A673 (cell line): Measurements from ENCODE around the gene RTN4RL1. TPM values are rescaled to one million over a fixed set of nuclear protein-coding genes. Genes with fewer than 3 reads are reported as not detected.

ENCODE experiments used
- BruUV-seq: library from RNA; stranded (reverse); fragments of 400-500 nt; replicated peaks from 2 replicates; lab custom pipeline; 2021; lab: Mats Ljungman, UMichigan
- CTCF ChIA-PET: fragments of 300-600 bp; sonication (Branson Sonifier 250); formaldehyde crosslinking; loops from one replicate; lab custom pipeline; 2022; ENCODE audit warnings: antibody characterized with exemption; lab: Charles Lee
- POLR2A ChIA-PET: fragments of 300-600 bp; sonication (Branson Sonifier 250); formaldehyde crosslinking; loops from one replicate; lab custom pipeline; 2022; ENCODE audit warnings: antibody characterized with exemption; ENCODE audit not compliant: low non-redundant PET; lab: Charles Lee
- DNase-seq: peaks from one replicate; pipeline ENCODE4 v3.0.0-alpha.2; 2015; ENCODE audit warnings: low spot score
- H3K27ac ChIP-seq: fragments of 200-600 bp; sonication (generic); 2 replicates; pipeline ENCODE4 v1.5.1; 2016; ENCODE audit warnings: mixed run types, low read depth, mild to moderate bottlenecking, mixed read lengths, antibody characterized with exemption, low read length; ENCODE audit not compliant: poor library complexity, severe bottlenecking
- H3K27me3 ChIP-seq: fragments of 200-600 bp; sonication (generic); replicated peaks from 2 replicates; pipeline ENCODE4 v1.6.1; 2017; ENCODE audit warnings: mixed run types, low read depth, mild to moderate bottlenecking, mixed read lengths, antibody characterized with exemption, low read length; ENCODE audit not compliant: insufficient read depth, poor library complexity
- H3K36me3 ChIP-seq: fragments of 200-600 bp; sonication (generic); 2 replicates; pipeline ENCODE4 v1.6.1; 2016; ENCODE audit warnings: mixed run types, mild to moderate bottlenecking, mixed read lengths, antibody characterized with exemption, low read length; ENCODE audit not compliant: insufficient read depth, poor library complexity, severe bottlenecking
- H3K4me1 ChIP-seq: fragments of 200-600 bp; sonication (generic); 2 replicates; pipeline ENCODE4 v1.6.1; 2017; ENCODE audit warnings: mixed run types, mild to moderate bottlenecking, mixed read lengths, antibody characterized with exemption, low read length; ENCODE audit not compliant: insufficient read depth, poor library complexity, severe bottlenecking
- H3K4me3 ChIP-seq: fragments of 200-600 bp; sonication (generic); 2 replicates; pipeline ENCODE4 v1.5.1; 2016; ENCODE audit warnings: low read depth, mixed run types, mild to moderate bottlenecking, mixed read lengths, low read length; ENCODE audit not compliant: poor library complexity, severe bottlenecking
- H3K9me3 ChIP-seq: fragments of 200-600 bp; sonication (generic); 2 replicates; pipeline ENCODE4 v1.6.1; 2016; ENCODE audit warnings: mixed run types, low read depth, mild to moderate bottlenecking, mixed read lengths, antibody characterized with exemption, low read length; ENCODE audit not compliant: poor library complexity, severe bottlenecking
- EZH2 ChIP-seq: fragments of 200-600 bp; sonication (generic); IDR thresholded peaks from 2 replicates; pipeline ENCODE4 v1.6.1; 2017; ENCODE audit warnings: borderline replicate concordance, low read depth, mild to moderate bottlenecking, mixed read lengths, antibody characterized with exemption, low read length; ENCODE audit not compliant: poor library complexity, severe bottlenecking
- intact Hi-C: fragments of 100-400 bp; cut with micrococcal nuclease; formaldehyde crosslinking; loops from one replicate; pipeline ENCODE4 v1.10.0; 2022; ENCODE audit not compliant: unreplicated experiment
- total RNA-seq: library from RNA; stranded (reverse); gene quantifications from 2 replicates; pipeline ENCODE4 v1.2.3, GENCODE V29; 2021
- TF ChIP-seq, protein P1 (sequence below): fragments of 300-800, 200-600 bp; sonication (generic); conservative IDR thresholded peaks from 2 replicates; pipeline ENCODE4 v1.5.1; 2017; ENCODE audit warnings: low read depth, mild to moderate bottlenecking, antibody characterized with exemption, low read length, moderate library complexity, mixed read lengths

The RTN4RL1 gene
- total RNA-seq, 1 experiment from 2014 or later, result 0.80 TPM

DNA sequence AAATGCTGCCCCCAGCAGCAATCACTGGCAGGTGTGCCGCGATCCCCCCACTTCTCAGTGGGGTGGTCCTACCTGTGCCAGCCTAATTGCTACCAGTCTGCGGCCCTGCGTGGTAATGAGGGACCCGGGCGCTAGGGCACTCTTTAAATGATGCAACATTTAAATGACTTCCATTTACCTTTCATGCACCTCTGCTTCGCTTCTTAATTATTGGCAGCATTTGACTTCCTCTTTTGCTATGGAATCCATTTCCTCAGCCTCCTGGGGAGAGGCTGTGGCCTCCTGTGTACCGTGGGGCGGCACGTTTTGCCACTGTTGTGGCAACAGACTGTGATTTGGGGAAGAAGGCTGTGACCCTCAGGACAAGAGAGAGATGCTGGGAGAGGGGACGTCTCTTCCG lies 109.2 kb downstream of the RTN4RL1 start:
- BruUV-seq, result no TSS peak
- no peaks in the 10 kb centered on the region for H3K27me3 ChIP-seq
- no peaks in the 10 kb centered on the region for H3K36me3 ChIP-seq
- TF ChIP-seq, protein P1, sequence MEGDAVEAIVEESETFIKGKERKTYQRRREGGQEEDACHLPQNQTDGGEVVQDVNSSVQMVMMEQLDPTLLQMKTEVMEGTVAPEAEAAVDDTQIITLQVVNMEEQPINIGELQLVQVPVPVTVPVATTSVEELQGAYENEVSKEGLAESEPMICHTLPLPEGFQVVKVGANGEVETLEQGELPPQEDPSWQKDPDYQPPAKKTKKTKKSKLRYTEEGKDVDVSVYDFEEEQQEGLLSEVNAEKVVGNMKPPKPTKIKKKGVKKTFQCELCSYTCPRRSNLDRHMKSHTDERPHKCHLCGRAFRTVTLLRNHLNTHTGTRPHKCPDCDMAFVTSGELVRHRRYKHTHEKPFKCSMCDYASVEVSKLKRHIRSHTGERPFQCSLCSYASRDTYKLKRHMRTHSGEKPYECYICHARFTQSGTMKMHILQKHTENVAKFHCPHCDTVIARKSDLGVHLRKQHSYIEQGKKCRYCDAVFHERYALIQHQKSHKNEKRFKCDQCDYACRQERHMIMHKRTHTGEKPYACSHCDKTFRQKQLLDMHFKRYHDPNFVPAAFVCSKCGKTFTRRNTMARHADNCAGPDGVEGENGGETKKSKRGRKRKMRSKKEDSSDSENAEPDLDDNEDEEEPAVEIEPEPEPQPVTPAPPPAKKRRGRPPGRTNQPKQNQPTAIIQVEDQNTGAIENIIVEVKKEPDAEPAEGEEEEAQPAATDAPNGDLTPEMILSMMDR, result no peak
- TF ChIP-seq EZH2, result no peak
- H3K27ac ChIP-seq, result no peak overlapping the region
- POLR2A ChIA-PET, result no interaction called here
- CTCF ChIA-PET, result interaction anchor here (0.7 kb wide), 1 partner anchor 12 kb away, joined by 6 read pairs; no protein-coding TSS in a partner anchor
- no peaks in the 10 kb centered on the region for H3K9me3 ChIP-seq
- no peak overlapping the region for H3K4me3 ChIP-seq
- intact Hi-C loops, result no loop called here
- DNase-seq, result no peak
- H3K4me1 ChIP-seq, result no peaks in the 10 kb centered on the region

DNA sequence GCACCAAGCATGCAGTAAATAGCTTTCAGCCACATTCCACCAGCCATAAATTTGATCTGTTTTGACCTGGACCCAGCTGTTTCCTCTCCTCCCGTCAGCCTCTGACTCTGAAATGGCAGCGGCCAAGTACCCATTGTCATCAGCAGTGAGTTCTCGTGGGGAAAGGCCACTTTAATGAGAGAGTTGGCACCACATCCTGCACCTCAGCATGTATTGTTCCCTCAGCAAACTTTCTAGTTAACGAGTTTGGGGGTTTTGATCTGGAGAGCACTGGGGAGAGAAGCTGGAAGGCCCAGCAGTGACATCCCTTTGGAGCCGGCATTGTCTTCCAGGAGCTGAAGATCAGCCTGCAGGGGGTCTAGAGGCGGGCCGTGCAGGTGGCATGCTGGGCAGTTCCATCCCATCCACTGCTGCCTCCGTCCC lies 110.5 kb downstream of the RTN4RL1 start:
- Histone ChIP-seq H3K27me3 (no peaks in the 10 kb centered on the region), H3K27ac (no peak overlapping the region), H3K9me3 (no peaks in the 10 kb centered on the region), H3K36me3 (no peaks in the 10 kb centered on the region), H3K4me3 (no peak overlapping the region), H3K4me1 (no peaks in the 10 kb centered on the region)
- TF ChIP-seq, protein P1, result no peak
- no peak for TF ChIP-seq EZH2
- no peak for DNase-seq
- no TSS peak for BruUV-seq
- intact Hi-C loops, result no loop called here
- CTCF ChIA-PET, result interaction anchor here (0.7 kb wide), 1 partner anchor 266 kb away, joined by 7 read pairs; no protein-coding TSS in a partner anchor
- POLR2A ChIA-PET, result no interaction called here

DNA sequence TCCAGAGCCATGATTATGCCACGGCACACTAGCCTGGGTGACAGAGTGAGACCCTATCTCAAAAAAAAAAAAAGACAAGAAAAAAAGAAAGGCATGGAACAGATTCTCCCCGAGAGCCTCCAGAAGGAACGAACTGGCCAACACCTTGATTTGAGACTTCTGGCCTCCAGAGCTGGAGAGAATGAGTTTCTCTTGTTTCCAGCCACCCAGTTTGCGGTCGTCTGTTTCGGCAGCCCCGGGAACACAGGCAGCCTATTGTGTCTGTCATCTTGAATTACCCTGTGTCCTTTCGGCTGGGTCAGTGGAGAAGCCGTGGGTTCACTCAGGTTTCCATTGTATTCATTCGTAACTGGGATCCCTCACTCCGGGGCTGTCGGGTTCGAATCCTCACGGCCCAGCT lies 111.4 kb downstream of the RTN4RL1 start:
- Histone ChIP-seq H3K27me3 (no peaks in the 10 kb centered on the region), H3K36me3 (no peaks in the 10 kb centered on the region), H3K27ac (no peak overlapping the region), H3K9me3 (no peaks in the 10 kb centered on the region), H3K4me3 (no peak overlapping the region), H3K4me1 (no peaks in the 10 kb centered on the region)
- no peak for DNase-seq
- ChIA-PET POLR2A (no interaction called here), CTCF (no interaction called here)
- no TSS peak for BruUV-seq
- intact Hi-C loops, result no loop called here
- no peak for TF ChIP-seq EZH2
- TF ChIP-seq, protein P1, result no peak
